Measurements from ENCODE around the gene NFIC.
"Not testable (repeated sequence)": the region's sequence is repeated elsewhere in the genome, so short reads cannot be mapped to it uniquely, and the experiment has no call there.

NFIC gene

DNA sequence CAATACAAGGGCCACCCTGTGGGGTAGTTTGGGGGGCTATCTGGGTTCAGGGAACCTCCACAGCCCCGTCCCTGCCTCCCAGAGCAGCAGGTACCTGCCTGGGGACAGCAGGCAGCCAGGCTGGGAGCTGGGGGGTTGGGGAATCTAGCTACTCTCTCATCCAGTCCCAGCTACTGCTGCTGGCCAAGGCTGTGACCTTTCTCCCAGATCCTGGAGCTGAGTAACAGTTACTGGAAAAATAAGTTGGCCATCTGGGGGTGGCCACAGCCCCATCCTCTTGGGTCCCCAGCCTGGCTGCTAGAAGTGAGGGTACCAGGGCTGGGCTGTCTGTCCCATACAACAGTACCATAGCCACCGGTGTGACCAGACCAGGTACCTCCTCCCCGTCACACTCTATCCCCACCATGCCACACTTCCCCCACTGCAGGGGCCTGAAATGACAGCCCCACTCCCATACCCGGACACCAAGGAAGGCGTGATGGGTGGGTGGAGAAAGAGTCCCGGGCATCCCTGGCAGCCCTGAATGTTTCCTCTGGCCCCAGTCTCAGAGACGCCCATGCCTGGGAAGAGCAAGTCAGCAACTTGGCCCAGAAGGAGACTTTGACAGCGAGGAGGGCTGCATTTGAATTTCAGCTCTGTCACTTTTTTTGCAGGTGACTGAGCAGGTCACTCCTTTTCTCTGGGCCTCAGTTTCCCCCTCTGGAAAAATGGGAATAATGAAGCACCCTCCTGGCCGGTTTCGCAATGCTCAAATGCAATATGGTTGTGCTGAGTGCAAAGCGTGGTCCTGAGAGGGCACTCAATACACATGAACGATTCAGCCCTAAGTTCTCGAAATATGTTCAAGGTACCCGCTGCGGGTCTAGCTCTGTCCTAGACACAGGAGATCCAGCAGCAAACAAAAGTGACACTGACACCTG lies 30.7 kb upstream of the NFIC start:
- H3K27ac ChIP-seq, result peak overlapping the region in 2 of 11 experiments; percentile 71 to 75; a peak in 4 of 22 replicates
- no peak overlapping the region for H3K4me3 ChIP-seq
- H3K9me3 ChIP-seq (replicated peaks in 1 of 11), result peaks cover 0 to 8% (median 5%) of the 10 kb centered on the region in 11 experiments; a peak in 10 of 22 replicates
- peaks cover 36 to 56% (median 54%) of the 10 kb centered on the region in 10 experiments for H3K4me1 ChIP-seq
- TF ChIP-seq Cebpa-rat (IDR thresholded peaks at IDR 0.05), result peak in 6 of 11 experiments; percentile 26 to 60 (median 45); a peak in 5 of 22 replicates
- peak overlapping the region; percentile 64 to 89 (median 79) for H3K4me2 ChIP-seq
- no peaks in the 10 kb centered on the region for H3K27me3 ChIP-seq
- no peaks in the 10 kb centered on the region for H3K36me3 ChIP-seq
- H4K20me1 ChIP-seq, result no peaks in the 10 kb centered on the region
- H3K9ac ChIP-seq, result peak overlapping the region in 3 of 11 experiments; percentile 18 to 62 (median 49); a peak in 4 of 22 replicates

DNA sequence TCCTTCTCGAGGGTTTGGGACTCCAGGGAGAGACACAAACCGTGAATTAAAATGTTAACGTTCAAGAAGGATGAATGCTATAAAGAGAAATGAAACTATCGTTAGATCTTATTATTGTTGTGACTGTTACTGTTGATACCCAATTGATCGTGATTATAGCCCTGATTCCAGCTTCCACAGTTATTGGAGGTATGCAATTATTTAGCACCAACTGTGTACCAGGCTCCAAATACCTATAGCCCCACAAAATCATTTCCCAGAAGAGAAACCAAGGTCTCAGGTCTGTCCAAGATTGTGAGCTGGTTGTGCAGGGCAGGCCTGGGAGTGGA lies 30.1 kb upstream of the NFIC start:
- Histone ChIP-seq H3K4me3 (no peak overlapping the region), H3K36me3 (no peaks in the 10 kb centered on the region), H3K9ac (peak overlapping the region in 10 of 11 experiments; percentile 14 to 69 (median 51); a peak in 18 of 22 replicates), H3K9me3 (replicated peaks in 1 of 11) (peaks cover 0 to 8% (median 5%) of the 10 kb centered on the region in 11 experiments; a peak in 10 of 22 replicates), H3K4me1 (peaks cover 36 to 61% (median 57%) of the 10 kb centered on the region in 10 experiments), H3K27me3 (no peaks in the 10 kb centered on the region), H3K4me2 (peak overlapping the region; percentile 64 to 89 (median 79)), H3K27ac (peak overlapping the region in 9 of 11 experiments; percentile 26 to 75 (median 53); a peak in 17 of 22 replicates), H4K20me1 (no peaks in the 10 kb centered on the region)
- no peak for TF ChIP-seq Cebpa-rat (IDR thresholded peaks at IDR 0.05)

DNA sequence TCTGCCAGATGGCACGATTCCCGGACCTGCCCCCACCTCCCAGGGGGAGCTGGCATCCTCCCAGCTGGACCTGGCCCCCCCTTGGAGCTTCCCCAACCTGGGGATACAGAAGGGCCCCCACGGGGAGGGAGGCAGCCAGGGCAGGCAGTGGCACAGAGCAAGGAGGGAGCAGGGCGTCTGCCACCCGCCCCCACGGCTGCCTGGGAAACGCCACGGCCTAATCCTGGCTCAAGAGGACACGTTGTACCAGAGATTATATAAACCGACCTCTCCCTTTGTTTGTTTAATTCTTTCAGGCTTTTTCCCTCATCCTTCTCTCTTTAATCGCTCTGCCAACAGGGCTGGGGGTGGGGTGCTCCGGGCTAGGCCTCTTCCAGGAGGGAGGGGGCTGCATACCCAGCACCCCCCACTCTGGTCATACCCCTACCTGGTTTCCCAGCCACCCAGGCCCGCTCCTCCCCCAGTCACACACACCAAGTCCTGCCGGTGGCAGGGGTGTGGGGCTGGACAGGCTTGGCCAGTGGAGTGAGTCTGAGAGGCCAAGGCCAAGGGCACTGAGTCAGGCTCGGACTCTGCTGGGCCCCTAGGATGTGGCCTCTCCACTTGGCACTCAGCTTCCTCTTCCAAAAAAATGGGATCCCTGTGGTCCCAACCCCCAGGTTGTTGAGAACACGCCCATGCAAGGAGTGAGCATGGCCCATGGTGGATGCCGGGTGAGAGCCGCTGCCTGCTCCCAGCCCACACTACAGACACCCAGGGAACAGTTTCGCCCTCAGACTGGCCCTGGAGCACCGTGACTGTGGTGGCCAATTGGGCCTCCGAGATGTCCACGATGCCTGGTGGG lies 29.5 kb upstream of the NFIC start:
- H3K9ac ChIP-seq, result peak overlapping the region in 10 of 11 experiments; percentile 14 to 69 (median 51); a peak in 19 of 22 replicates
- H3K36me3 ChIP-seq, result no peaks in the 10 kb centered on the region
- H4K20me1 ChIP-seq, result no peaks in the 10 kb centered on the region
- H3K9me3 ChIP-seq (replicated peaks in 1 of 11), result peaks cover 0 to 7% (median 5%) of the 10 kb centered on the region in 11 experiments; a peak in 10 of 22 replicates
- no peaks in the 10 kb centered on the region for H3K27me3 ChIP-seq
- H3K27ac ChIP-seq, result peak overlapping the region in 9 of 11 experiments; percentile 26 to 75 (median 53); a peak in 17 of 22 replicates
- no peak for TF ChIP-seq Cebpa-rat (IDR thresholded peaks at IDR 0.05)
- H3K4me1 ChIP-seq, result peaks cover 36 to 67% (median 62%) of the 10 kb centered on the region in 10 experiments
- peak overlapping the region; percentile 64 to 89 (median 79) for H3K4me2 ChIP-seq
- no peak overlapping the region for H3K4me3 ChIP-seq

DNA sequence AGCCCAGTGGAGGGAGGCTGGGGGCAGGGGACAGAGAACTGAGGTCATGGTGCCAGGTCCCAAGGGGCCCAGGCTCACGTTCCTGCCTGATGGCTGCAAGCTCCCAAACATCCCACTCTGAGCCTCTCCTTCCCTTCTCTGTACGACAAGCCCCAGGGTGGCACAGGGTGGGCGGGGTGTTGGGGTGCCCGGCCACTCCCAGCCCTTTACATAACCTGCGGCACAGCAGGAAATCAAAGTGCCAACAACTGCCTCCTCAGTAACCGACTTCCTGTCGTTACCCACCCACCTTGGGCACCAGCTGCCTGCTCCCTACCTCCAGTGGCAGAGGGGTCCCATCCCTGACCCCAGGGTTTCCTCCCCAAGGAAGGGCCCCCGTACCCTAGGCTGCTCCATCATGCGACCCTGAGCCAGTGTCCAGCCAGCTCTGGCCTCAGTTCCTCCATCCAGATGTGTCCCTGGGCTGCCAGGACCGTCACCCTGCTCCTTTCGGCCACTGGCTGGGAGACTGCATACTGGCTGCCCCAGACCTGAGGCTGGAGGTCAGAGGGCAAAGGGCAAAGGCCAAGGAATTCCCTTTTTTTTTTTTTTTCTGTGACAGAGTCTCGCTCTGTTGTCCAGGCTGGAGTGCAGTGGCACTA lies 27.7 kb upstream of the NFIC start:
- Histone ChIP-seq H3K27ac (peak overlapping the region in 9 of 11 experiments; percentile 30 to 76 (median 62); a peak in 17 of 22 replicates), H3K36me3 (no peaks in the 10 kb centered on the region), H3K4me3 (no peak overlapping the region), H3K9me3 (replicated peaks in 1 of 11) (no peaks in the 10 kb centered on the region), H3K9ac (peak overlapping the region in 7 of 11 experiments; percentile 33 to 60 (median 46); a peak in 9 of 22 replicates), H4K20me1 (no peaks in the 10 kb centered on the region), H3K4me1 (peaks cover 45 to 83% (median 77%) of the 10 kb centered on the region in 10 experiments), H3K4me2 (peak overlapping the region; percentile 59 to 89 (median 79)), H3K27me3 (no peaks in the 10 kb centered on the region)
- TF ChIP-seq Cebpa-rat (IDR thresholded peaks at IDR 0.05), result no peak

DNA sequence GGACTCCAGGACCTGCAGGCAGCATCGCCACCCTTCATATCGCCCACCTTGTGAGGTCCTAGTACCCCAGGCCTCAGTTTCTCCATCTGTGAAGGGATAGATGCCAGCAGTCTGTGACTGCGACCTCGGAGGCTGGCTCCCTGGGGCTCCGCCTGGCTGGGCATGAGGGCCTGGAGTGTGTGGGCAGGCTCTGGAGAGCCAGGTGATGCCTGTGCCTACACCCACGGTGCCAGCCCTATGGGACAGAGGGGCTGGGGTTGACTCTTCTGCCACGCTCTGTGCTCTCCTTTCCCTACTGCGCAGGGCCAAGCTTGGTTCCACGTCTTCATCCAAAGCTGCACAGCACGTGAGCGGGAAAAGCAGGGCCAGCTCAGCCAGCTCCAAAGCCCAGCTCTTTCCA lies 26.0 kb upstream of the NFIC start:
- Histone ChIP-seq H3K4me2 (peak overlapping the region in 6 of 11 experiments; percentile 3 to 47 (median 30); a peak in 7 of 22 replicates), H3K4me3 (no peak overlapping the region), H3K9ac (peak overlapping the region in 2 of 11 experiments; percentile 13 to 25; a peak in 2 of 22 replicates), H4K20me1 (no peaks in the 10 kb centered on the region), H3K9me3 (replicated peaks in 1 of 11) (no peaks in the 10 kb centered on the region), H3K27ac (peak overlapping the region in 5 of 11 experiments; percentile 1 to 76 (median 28); a peak in 5 of 22 replicates), H3K4me1 (peaks cover 47 to 88% (median 81%) of the 10 kb centered on the region in 10 experiments), H3K27me3 (no peaks in the 10 kb centered on the region), H3K36me3 (no peaks in the 10 kb centered on the region)
- no peak for TF ChIP-seq Cebpa-rat (IDR thresholded peaks at IDR 0.05)

DNA sequence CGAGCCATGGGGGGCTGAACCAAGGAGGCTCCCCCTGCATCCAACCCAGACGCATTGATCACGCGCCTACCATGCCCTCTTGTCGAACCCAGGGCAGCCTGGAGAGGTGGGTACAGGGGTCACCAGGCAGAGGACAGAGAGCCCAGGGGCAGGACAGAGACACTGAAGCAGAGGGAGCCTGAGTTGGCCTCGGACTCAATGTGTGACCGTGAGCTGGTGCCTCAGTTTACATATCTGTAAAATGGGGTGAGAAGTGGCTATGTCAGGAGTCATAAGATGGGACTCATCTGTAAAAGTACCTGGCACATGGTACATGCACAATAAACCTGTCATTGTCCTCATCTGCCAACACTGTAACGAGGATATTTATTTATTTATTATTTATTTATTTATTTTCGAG lies 24.1 kb upstream of the NFIC start:
- Histone ChIP-seq H3K4me2 (peak overlapping the region in 8 of 11 experiments; percentile 49 to 79 (median 72); a peak in 12 of 22 replicates), H3K36me3 (no peaks in the 10 kb centered on the region), H4K20me1 (no peaks in the 10 kb centered on the region), H3K27me3 (no peaks in the 10 kb centered on the region), H3K4me1 (peaks cover 28 to 82% (median 64%) of the 10 kb centered on the region in 10 experiments), H3K27ac (peak overlapping the region in 9 of 11 experiments; percentile 64 to 83 (median 77); a peak in 16 of 22 replicates), H3K9me3 (replicated peaks in 1 of 11) (no peaks in the 10 kb centered on the region), H3K9ac (peak overlapping the region in 3 of 11 experiments; percentile 25 to 68 (median 68); a peak in 3 of 22 replicates), H3K4me3 (no peak overlapping the region)
- TF ChIP-seq Cebpa-rat (IDR thresholded peaks at IDR 0.05), result no peak

DNA sequence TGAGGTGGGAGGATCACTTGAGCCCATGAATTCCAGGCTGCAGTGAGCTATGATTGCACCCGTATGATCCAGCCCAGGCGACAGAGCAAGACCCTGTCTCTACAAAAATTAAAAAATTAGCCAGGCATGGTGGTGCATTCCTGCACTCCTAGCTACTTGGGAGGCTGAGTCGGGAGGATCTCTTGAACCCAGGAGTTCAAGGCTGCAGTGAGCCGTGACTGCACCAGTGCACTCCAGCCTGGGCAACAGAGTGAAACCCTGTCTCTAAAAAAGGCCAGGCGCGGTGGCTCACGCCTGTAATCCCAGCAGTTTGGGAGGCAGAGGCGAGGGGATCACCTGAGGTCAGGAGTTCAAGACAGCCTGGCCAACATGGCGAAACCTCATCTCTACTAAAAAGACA lies 23.4 kb upstream of the NFIC start:
- H3K27me3 ChIP-seq; H4K20me1 ChIP-seq; H3K4me3 ChIP-seq; H3K9me3 ChIP-seq (replicated peaks in 1 of 11); H3K36me3 ChIP-seq: not testable (repeated sequence)
- Histone ChIP-seq H3K4me2 (peak overlapping the region; percentile 40 to 79 (median 71); a peak in 21 of 22 replicates), H3K27ac (peak overlapping the region; percentile 10 to 83 (median 76); a peak in 21 of 22 replicates), H3K9ac (peak overlapping the region in 10 of 11 experiments; percentile 24 to 72 (median 56); a peak in 15 of 22 replicates), H3K4me1 (peaks cover 23 to 75% (median 57%) of the 10 kb centered on the region in 10 experiments)

All from BLaER1 treated with 17β-estradiol and CSF1 and Interleukin-3, amounts not matched to agents 10 nM and 100 nM (cell line).